GM06990 (cell line): Measurements from ENCODE around the gene GPN2.
"Not testable (repeated sequence)": the region's sequence is repeated elsewhere in the genome, so short reads cannot be mapped to it uniquely, and the experiment has no call there.

Experiments
- DNase-seq: peaks from one replicate; pipeline ENCODE4 v3.0.0-alpha.2; 2011; ENCODE audit not compliant: insufficient read length; ENCODE audit errors: extremely low read depth
- H3K27me3 ChIP-seq: replicated peaks from 2 replicates; pipeline ENCODE4 v1.6.0; 2011; ENCODE audit warnings: low read length; ENCODE audit not compliant: control insufficient read depth, insufficient read depth
- H3K36me3 ChIP-seq: 2 replicates; pipeline ENCODE4 v1.5.1; 2011; ENCODE audit warnings: low read length; ENCODE audit not compliant: control insufficient read depth, insufficient read depth
- H3K4me3 ChIP-seq: replicated peaks from 2 replicates; pipeline ENCODE4 v1.5.1; 2011; ENCODE audit warnings: low read depth, mild to moderate bottlenecking, control low read depth, low read length
- CTCF ChIP-seq: IDR thresholded peaks from 2 replicates; pipeline ENCODE4 v1.5.1; 2011; ENCODE audit warnings: low read length, control low read depth, mild to moderate bottlenecking, inconsistent platforms; ENCODE audit not compliant: insufficient read depth, poor library complexity, severe bottlenecking

The GPN2 gene

GRCh38 chr1:26838474-26839338, 51.4 kb downstream of the GPN2 start:
- no peaks in the 10 kb centered on the region for H3K27me3 ChIP-seq
- no peak for TF ChIP-seq CTCF
- peak; percentile 83 for DNase-seq
- H3K36me3 ChIP-seq: peaks cover 22% of the 10 kb centered on the region
- H3K4me3 ChIP-seq: no peak overlapping the region

- DNase-seq, H3K4me3 ChIP-seq, H3K27me3 ChIP-seq: not testable (repeated sequence)
- H3K36me3 ChIP-seq: peaks cover 22% of the 10 kb centered on the region
Observed at GRCh38 chr1:26837665-26838064, 52.4 kb downstream of the GPN2 start.

GRCh38 chr1:26833432-26834405, 56.4 kb downstream of the GPN2 start:
- Histone ChIP-seq H3K36me3 (peaks cover 24% of the 10 kb centered on the region), H3K4me3 (peak overlapping the region; percentile 24; the same call in 1 of the 2 replicates), H3K27me3 (no peaks in the 10 kb centered on the region)
- DNase-seq: peak; percentile 81
- peak; percentile 59 for TF ChIP-seq CTCF

GRCh38 chr1:26832249-26832960, 57.7 kb downstream of the GPN2 start:
- DNase-seq: no peak
- no peak for TF ChIP-seq CTCF
- Histone ChIP-seq H3K36me3 (peaks cover 21% of the 10 kb centered on the region), H3K27me3 (no peaks in the 10 kb centered on the region), H3K4me3 (no peak overlapping the region)

- H3K4me3 ChIP-seq: no peak overlapping the region
- TF ChIP-seq CTCF: no peak
- no peaks in the 10 kb centered on the region for H3K27me3 ChIP-seq
- H3K36me3 ChIP-seq: peaks cover 21% of the 10 kb centered on the region
- DNase-seq: no peak
Observed at GRCh38 chr1:26831546-26832248, 58.4 kb downstream of the GPN2 start.
